AG09319 (cell line): ENCODE data around the gene ENO4.

ENCODE experiments used
- DNase-seq: peaks from one replicate; pipeline ENCODE4 v3.0.0-alpha.2; 2010; ENCODE audit warnings: low read depth; ENCODE audit errors: extremely low read depth
- TF ChIP-seq, protein P1 (sequence below): IDR thresholded peaks from 2 replicates; pipeline ENCODE4 v1.5.1; 2011; ENCODE audit warnings: low read depth, mild to moderate bottlenecking, inconsistent platforms, low read length, moderate library complexity

ENO4 gene

DNA sequence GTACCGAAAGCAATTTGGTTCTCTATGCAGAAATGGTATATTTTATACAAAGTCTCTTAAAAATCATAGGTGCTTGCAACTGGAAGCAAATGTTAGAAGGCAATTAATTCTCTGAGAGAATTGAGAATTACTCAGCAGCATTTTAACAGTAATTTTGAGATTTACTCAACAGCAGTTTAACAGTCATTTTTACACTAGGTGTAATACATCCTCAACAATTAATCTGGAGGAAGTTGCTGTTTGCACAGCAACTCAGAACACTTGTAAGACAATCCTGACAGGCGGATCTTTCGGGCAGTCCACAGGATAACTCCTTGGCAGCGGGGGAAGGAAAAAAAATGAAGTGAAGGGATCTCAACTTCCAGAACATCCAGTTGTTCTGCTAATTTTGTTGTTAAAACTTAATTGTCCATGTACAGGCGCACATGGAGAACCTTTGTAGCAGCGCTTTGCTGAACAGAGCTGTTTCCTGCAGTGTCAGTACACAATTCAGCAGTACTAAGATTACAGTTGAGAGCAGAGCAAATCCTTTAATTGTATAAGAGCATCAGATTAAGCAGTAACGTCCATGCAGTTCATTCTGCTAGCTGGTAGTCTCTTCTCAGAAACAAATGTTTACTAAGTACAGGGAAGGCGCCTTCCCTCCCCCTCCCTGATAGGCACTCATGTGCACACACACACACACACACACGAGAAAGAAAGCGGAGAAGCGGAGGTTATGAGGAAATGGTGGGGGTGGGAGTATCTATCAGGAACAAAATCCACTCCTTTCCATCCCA lies 43.8 kb downstream of the ENO4 start:
- DNase-seq, result no peak
- TF ChIP-seq, protein P1, sequence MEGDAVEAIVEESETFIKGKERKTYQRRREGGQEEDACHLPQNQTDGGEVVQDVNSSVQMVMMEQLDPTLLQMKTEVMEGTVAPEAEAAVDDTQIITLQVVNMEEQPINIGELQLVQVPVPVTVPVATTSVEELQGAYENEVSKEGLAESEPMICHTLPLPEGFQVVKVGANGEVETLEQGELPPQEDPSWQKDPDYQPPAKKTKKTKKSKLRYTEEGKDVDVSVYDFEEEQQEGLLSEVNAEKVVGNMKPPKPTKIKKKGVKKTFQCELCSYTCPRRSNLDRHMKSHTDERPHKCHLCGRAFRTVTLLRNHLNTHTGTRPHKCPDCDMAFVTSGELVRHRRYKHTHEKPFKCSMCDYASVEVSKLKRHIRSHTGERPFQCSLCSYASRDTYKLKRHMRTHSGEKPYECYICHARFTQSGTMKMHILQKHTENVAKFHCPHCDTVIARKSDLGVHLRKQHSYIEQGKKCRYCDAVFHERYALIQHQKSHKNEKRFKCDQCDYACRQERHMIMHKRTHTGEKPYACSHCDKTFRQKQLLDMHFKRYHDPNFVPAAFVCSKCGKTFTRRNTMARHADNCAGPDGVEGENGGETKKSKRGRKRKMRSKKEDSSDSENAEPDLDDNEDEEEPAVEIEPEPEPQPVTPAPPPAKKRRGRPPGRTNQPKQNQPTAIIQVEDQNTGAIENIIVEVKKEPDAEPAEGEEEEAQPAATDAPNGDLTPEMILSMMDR, result no peak

DNA sequence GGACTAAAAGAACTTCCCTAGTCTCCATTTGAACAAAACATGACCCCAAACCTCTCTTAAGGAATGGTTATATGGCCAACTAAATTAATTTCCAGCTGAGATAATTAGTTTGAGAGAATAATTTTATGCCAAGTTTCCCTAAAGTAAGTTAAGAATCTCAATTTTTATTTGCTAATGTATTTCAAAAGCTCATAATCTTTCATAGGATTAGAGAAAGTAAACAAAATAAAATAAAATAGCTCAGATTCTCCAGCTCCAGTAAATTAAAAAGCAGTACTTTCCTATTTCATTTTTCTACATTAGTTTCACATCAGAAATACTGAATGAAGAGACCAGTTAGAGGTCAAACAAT lies 44.4 kb downstream of the ENO4 start:
- no peak for DNase-seq
- TF ChIP-seq, protein P1, result no peak

DNA sequence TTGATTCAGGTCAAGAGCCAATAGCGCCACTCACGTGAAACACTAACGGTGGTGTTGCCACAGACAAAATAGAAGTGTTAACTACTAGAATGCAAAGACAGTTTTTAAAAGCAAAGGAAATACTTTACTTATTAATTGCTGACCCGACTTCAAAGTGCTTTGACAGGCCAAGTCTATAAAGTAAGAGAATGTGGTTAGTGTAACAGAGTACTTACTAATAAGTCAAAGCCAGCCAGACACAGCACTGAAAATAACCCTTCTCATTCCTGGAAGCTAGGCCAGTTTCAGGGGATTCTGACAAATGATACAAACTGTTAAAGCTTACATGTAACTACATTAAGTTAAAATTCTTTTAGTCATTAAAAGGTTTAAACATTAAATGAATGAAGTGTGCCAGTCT lies 50.3 kb downstream of the ENO4 start:
- TF ChIP-seq, protein P1, result no peak
- DNase-seq, result no peak

DNA sequence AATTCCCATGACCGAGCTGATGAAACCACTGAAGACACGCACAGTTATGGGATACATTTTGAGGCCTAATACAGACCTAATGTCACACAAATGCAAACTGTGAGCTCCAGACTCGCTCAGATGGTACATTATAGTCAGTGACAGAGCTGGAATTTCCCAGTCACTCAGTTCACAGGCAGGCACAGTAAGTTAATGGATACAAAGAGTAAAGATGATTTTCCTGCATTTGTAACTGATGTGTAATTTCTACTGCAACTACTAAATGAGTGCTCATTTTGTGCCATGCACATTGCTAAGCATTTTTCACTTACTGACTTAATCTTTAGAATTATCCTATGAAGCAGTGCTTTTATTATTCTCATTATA lies 56.5 kb downstream of the ENO4 start:
- DNase-seq, result no peak
- TF ChIP-seq, protein P1, result no peak

DNA sequence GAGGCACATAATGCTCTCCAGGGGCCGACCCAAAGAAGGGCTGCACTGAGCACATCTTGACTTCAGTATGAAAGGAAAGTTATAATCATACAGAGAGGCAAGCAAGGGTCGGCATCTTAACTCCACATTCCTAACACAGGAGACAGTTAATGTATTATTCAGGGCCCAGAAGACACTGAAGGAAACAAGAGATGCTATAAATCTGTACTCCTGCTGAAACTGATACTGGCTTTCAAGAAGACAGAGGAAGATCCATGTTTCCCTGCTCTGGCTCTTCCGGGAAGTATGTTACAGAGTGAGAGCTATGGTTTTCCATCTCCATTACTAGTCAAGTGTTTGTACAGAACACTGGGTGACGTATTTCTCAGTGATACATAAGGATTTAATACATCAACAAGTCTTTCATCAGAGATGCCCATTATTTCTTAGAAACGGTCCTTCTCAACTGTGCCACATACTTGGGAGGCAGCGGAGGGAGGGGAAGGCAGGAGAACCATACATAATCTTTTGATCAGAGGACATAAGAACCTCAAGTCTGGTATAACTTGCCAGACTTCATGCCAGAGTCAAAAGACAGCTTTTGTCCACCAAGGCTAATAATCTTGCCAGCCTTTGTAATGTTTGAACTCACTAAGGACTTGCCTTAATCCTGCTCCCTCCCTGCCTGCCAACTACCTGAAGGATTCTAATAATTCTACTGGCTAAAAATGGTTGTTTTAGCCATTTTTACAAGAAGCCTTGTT lies 58.1 kb downstream of the ENO4 start:
- TF ChIP-seq, protein P1, result no peak
- DNase-seq, result no peak

DNA sequence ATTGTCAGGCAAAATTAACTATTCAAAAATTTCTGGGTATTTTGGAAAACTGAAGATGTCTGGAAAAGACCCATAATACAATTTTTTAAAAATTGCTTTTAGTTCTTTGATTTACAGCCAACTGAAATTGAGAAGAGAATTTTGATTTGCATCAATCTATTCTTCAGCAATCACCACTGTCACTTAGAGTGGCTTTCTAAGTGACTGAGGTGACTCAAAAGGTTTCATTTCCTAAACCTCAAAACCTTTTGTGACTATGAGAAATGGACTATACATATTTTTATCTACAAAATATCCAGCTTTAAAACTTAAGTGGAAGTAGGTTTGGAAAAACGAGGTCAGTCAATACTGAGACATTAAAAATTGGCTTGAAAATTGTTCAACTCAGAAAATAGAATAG lies 60.0 kb downstream of the ENO4 start:
- TF ChIP-seq, protein P1, result no peak
- DNase-seq, result no peak

DNA sequence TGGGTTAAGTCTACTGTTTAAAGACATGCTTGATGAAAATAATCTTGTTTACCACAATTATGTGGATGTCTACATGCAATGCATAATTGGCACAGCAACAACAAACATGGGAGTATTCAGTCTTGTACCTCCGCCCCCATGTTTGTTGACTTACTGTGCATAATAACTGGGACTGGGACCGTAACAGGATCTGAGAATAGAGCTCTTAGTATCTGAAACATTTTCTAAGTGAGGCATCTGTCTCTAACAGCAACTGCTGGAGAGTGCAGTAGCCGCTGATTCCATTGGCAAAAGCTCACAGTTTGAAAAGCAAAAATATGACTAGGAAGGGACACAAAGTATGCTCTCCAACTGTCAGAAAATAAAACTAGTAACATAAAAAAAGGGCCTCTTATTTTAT lies 61.6 kb downstream of the ENO4 start:
- no peak for DNase-seq
- TF ChIP-seq, protein P1, result no peak
